HS-5 (cell line): ENCODE data around the gene EOLA1.
"Not testable (repeated sequence)": the region's sequence is repeated elsewhere in the genome, so short reads cannot be mapped to it uniquely, and the experiment has no call there.

Experiments used
- DNase-seq: peaks from one replicate; pipeline ENCODE4 v3.0.0-alpha.2; 2012; ENCODE audit warnings: low read depth

EOLA1 gene

GRCh38 chrX:149540621-149541520 lies at the start of gene EOLA1:
EOLA1 (plus strand) TSS chrX:149541012; CDS start chrX:149545631, 4,619 bp downstream.
- peak; percentile 79 for DNase-seq

GRCh38 chrX:149491812-149492211 lies 49.0 kb upstream of the EOLA1 start:
- DNase-seq, result no peak

- no peak for DNase-seq
These were observed 46.9 kb upstream of the EOLA1 start for GRCh38 chrX:149493567-149494562.

- DNase-seq, result no peak
These were observed 45.8 kb upstream of the EOLA1 start for GRCh38 chrX:149494844-149495565.

GRCh38 chrX:149495573-149496071 lies 45.2 kb upstream of the EOLA1 start:
- peak; percentile 62 for DNase-seq

- DNase-seq, result no peak
These were observed 43.8 kb upstream of the EOLA1 start for GRCh38 chrX:149497054-149497453.

GRCh38 chrX:149497626-149498025 lies 43.2 kb upstream of the EOLA1 start:
- no peak for DNase-seq

- DNase-seq, result no peak
These were observed 42.0 kb upstream of the EOLA1 start for GRCh38 chrX:149498767-149499166.

GRCh38 chrX:149499766-149500165 lies 41.0 kb upstream of the EOLA1 start:
- DNase-seq, result no peak

GRCh38 chrX:149502923-149503322 lies 37.9 kb upstream of the EOLA1 start:
- not testable (repeated sequence) for DNase-seq

- DNase-seq, result not testable (repeated sequence)
These were observed 37.4 kb upstream of the EOLA1 start for GRCh38 chrX:149503446-149503845.

GRCh38 chrX:149504226-149504914 lies 36.4 kb upstream of the EOLA1 start:
- no peak for DNase-seq

GRCh38 chrX:149504915-149505651 lies 35.7 kb upstream of the EOLA1 start, which contains the start of gene IDS:
IDS (minus strand) TSS chrX:149505306; CDS start chrX:149505137, 169 bp downstream.
- no peak for DNase-seq

GRCh38 chrX:149505671-149506070 lies 35.1 kb upstream of the EOLA1 start:
- DNase-seq, result no peak

GRCh38 chrX:149506349-149506748 lies 34.5 kb upstream of the EOLA1 start:
- no peak for DNase-seq

GRCh38 chrX:149508467-149508866 lies 32.3 kb upstream of the EOLA1 start:
- no peak for DNase-seq

GRCh38 chrX:149510386-149510785 lies 30.4 kb upstream of the EOLA1 start:
- DNase-seq, result no peak

GRCh38 chrX:149511081-149511480 lies 29.7 kb upstream of the EOLA1 start:
- no peak for DNase-seq

- no peak for DNase-seq
These were observed 28.5 kb upstream of the EOLA1 start for GRCh38 chrX:149512225-149512885.
